Smooth muscle cell of the brain vasculature (primary cell): ENCODE data around the gene DLGAP1.

ENCODE experiments used
- DNase-seq: peaks from one replicate; pipeline ENCODE4 v3.0.0-alpha.2; 2012; ENCODE audit warnings: low read depth, low spot score

Gene DLGAP1

GRCh38 chr18:3691705-3692104 is 763.4 kb downstream of the DLGAP1 start:
- DNase-seq = no peak

GRCh38 chr18:3690764-3691066 is 764.4 kb downstream of the DLGAP1 start:
- no peak for DNase-seq

DNA sequence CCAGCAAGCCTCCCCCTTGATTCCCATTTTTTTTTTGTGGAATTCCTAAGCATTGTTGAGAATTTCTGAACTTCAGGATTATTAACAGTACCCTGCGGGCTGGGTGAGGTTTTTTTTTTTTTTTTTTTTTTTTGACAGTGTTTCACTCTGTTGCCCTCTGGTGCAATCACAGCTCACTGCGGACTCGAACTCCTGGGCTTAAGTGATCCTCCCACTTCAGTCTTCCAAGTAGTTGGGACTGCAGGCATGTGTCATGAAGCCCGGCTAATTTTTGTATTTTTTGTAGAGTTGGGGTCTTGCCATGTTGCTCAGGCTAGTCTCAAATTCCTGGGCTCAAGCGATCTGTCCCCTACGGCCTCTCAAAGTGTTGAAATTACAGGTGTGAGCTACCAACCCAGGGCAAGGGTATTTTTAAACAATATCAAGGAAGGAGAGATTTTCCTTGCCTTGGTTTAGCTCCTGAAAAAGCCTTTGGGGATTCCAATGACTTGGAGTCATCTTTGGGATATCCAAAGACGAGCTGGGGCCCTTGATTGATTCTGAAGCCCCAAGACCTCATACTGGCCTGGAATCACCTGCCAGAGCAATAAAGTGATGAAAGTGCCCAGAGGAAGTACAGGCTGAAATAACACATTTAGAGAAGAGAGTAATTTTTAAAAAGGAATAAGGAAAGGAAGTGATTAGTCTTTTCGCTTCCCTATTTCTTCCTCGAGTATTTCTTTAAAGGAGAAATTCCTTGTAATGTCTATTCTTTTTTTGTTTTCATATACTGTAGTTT is 764.9 kb downstream of the DLGAP1 start:
- no peak for DNase-seq

DNA sequence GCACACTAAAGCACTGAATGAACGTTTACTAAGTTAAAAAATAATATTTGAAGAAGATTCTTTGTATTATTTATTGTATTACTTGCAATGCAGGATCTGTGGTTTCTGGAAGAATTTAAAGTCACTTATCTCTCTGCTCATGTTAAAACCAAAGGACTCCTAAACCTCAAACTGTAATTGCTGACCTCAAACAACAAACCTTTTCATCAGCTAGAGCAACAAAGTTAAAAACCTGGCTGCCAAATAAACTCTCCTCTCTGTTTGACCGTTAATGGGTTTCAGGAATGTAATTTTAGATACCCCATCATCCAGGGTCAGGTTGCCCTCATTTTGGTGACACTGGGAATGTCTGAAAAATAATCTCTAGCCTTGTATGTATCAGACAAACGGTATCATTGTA is 766.0 kb downstream of the DLGAP1 start:
- no peak for DNase-seq

- DNase-seq = peak; percentile 57
These were observed 766.4 kb downstream of the DLGAP1 start for GRCh38 chr18:3688690-3689089.

- no peak for DNase-seq
These were observed 771.6 kb downstream of the DLGAP1 start for GRCh38 chr18:3683483-3683882.

- no peak for DNase-seq
These were observed 773.0 kb downstream of the DLGAP1 start for GRCh38 chr18:3682061-3682460.

- DNase-seq = no peak
These were observed 775.9 kb downstream of the DLGAP1 start for GRCh38 chr18:3679241-3679640.

DNA sequence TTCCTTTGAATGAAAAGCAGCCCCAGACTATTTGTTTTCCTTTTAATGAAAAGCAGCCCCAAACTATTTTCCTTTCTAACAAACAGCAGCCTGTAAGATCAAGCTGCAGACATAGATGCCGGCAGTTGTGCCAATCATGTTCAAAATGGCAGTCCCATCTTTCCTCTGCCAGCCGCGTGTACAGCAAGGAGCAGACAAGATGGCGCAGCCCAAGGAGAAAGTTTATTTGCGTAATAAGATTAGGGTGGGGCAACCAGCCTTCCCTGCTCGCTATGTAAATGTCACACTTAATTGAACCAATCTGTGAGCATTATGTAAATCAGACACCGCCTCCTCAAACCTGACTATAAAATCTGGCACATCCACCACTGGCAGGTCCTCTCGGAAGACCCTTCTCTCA is 779.1 kb downstream of the DLGAP1 start:
- no peak for DNase-seq

- DNase-seq = no peak
These were observed 779.7 kb downstream of the DLGAP1 start for GRCh38 chr18:3675446-3675845.

- no peak for DNase-seq
These were observed 783.9 kb downstream of the DLGAP1 start for GRCh38 chr18:3671176-3671575.

GRCh38 chr18:3669376-3669775 is 785.7 kb downstream of the DLGAP1 start:
- no peak for DNase-seq

DNA sequence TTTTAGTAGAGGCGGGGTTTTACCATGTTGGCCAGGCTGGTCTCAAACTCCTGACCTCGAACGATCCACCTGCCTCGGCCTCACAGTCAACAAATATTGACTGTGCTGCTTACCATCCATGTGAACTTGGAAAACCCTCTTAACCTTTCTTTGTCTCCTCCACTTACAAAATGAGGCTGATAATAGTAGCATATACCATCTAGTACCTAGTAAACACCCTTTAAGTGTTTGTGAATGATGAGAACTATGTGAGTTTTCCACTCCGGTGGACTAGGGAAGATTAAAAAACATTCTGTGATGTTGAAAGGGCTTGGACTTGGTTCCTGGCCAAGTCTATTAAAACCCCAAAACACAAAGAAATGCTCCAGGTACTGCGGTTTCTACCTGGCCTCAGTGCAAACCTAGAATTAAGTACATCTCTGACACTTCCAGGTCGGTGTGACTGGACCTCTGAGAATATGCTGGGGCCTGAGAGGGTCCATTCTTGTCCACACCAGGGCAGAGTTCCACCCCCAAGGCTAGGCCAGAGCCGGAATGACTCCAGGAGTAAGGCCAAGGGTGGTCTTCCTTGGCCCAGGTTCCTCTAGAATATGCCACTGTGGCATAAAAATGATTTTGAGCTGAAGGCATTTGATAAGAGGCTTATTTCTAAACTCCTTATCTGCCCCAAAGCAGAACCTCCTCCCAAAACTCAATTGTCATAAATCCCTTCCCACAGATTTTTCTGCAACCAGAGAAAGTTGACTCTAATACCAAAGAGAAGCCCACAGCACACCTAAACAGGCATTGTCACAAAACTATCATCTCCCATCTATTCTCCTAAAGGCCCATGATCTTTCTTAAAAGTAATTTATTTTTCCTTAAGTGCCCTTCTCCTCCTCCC is 787.6 kb downstream of the DLGAP1 start:
- DNase-seq = no peak

GRCh38 chr18:3666526-3667254 is 788.4 kb downstream of the DLGAP1 start:
- no peak for DNase-seq

GRCh38 chr18:3665780-3666525 is 789.2 kb downstream of the DLGAP1 start:
- peak; percentile 80 for DNase-seq

DNA sequence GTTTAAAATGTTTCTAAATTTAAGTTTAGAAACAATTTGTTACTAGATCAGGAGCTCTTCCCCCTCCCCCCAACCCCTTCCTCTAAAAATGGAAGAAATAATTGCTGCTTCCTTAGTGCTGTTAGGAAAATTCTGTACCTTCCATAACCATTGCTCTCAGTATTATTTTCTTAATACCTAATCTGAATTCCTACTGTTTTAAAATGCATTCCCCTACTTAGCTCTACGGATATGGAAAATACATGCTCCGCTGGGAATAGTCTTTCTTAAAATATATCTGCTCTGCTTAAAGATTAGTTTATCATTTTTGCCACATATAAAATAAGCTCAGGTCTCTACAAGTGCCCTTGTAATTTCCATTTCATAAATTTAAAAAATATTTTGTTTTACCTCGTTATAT is 789.9 kb downstream of the DLGAP1 start:
- no peak for DNase-seq

GRCh38 chr18:3664563-3665178 is 790.4 kb downstream of the DLGAP1 start:
- DNase-seq = no peak

DNA sequence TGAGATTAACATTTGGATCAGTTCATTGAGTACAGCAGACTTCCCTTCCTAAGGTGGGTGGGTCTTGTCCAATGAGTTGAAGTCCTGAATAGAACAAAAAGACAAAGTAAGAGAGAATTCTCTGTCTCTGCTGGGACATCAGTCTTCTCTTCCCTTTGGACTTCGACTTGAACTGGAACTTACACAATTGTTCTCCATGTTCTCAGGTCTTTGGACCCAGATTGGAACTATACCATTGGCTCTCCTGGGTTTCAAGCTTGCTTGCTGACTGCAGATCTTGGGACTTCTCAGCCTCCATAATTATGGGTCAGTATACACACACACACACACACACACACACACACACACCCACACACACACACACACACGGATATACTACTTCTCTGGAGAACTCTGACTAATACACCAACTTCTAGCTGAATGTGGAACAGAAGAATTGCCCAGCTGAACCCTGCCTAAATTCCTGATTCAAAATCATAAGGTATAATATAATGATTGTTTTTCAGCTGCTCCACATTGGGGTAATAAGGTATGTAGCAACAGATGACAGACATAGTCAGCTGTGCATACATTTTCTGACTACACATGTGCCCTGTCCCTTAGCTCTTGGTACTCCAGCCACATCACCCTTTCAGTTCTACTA is 791.1 kb downstream of the DLGAP1 start:
- DNase-seq = no peak

DNA sequence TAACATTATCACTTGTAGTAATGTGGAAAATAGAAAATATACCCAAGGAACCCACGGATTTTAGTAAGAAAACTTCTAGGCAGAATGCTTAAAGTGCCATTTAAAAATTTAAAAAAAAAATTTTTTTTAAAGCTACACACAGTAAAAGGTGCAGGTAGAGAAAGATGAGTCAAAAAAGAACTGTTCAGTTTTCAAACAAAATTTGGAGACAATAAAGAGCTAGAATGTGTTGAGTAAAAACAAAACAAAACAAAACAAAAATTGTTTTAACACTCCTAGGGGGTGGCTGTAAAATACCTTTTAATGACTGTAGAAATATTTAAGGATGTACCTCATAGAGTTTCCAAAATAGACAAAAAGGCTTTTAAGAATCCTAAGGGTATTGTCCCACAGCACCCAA is 793.1 kb downstream of the DLGAP1 start:
- DNase-seq = no peak

GRCh38 chr18:3660739-3661515 is 794.2 kb downstream of the DLGAP1 start:
- no peak for DNase-seq
